Measurements from ENCODE around the gene DNM3. TPM values are rescaled to one million over a fixed set of nuclear protein-coding genes. Genes with fewer than 3 reads are reported as not detected.

The DNM3 gene
- total and polyA plus RNA-seq, 9 of the 15 experiments (the other 6 are each of a cell fraction or from before 2014, with no cell fraction given), result 0.08 to 0.36 (median 0.22) TPM; not detected in 1

DNA sequence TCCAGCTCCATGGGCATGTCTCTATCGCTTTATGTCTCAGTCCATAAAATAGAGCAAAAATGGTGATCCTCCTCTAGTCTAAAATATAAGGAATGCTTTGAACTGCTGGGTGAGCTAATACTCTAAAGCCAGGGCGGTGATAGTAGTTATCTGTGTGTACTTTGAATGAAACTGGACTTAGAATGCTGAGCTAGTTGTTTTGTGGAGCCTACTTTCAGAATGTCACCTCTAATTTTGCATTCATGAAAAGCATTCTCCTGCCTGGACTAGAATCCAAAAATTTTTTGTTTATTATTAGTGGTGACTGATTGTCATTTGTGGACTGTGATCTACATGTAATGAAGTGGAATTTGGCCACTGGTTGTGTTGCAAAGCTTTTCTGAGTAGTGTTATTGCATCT, 337.6 kb downstream of the DNM3 start (continued):
- no peak for TF ChIP-seq ZNF134 (CRISPR knock-in tag; conservative IDR thresholded peaks at IDR 0.05)
- TF ChIP-seq BHLHE40 (IDR thresholded peaks at IDR 0.05; ENCODE audit: low read length), result no peak
- TF ChIP-seq ETV5 (CRISPR knock-in tag; IDR thresholded peaks at IDR 0.05; ENCODE audit: low read depth), result no peak
- no peak for TF ChIP-seq MEF2D (tag; conservative IDR thresholded peaks at IDR 0.05; ENCODE audit: low read depth)
- no peak for TF ChIP-seq NCOA4 (IDR thresholded peaks at IDR 0.05; ENCODE audit: partially characterized antibody)
- TF ChIP-seq, protein P1, sequence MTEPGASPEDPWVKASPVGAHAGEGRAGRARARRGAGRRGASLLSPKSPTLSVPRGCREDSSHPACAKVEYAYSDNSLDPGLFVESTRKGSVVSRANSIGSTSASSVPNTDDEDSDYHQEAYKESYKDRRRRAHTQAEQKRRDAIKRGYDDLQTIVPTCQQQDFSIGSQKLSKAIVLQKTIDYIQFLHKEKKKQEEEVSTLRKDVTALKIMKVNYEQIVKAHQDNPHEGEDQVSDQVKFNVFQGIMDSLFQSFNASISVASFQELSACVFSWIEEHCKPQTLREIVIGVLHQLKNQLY (CRISPR knock-in tag; conservative IDR thresholded peaks at IDR 0.05), result no peak
- TF ChIP-seq SRSF1 (IDR thresholded peaks at IDR 0.05; ENCODE audit: low read depth, low read length), result no peak
- TF ChIP-seq SMAD4 (CRISPR knock-in tag; conservative IDR thresholded peaks at IDR 0.05), result no peak

DNA sequence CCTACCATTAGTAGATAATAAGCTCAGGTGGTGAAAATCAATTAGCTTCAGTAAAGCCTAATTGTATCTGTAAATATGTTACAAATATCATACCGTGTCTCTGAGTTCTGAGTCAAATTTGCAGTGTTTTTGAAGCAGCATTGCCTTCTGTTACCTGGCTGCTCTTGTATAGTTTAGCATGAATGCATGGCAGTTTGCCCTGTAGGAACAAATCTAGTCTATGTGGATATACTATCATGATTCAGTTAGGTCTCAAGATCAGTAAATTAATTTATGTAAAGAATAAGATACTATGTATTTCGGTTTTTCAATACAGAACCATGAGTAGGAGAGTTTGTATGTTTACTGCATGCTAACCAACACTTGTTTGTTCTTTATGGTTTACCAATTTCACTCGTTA, 338.6 kb downstream of the DNM3 start:
- intact Hi-C loops (cut with micrococcal nuclease), result no loop called here
- H3K36me3 ChIP-seq (ENCODE audit: control insufficient read depth, insufficient read depth, low read length), result no peaks in the 10 kb centered on the region
- H2AFZ ChIP-seq (ENCODE audit: low read depth, low read length), result no peak overlapping the region
- H3K27ac ChIP-seq (ENCODE audit: extremely low read depth, low read depth, low read length), result no peak overlapping the region
- no peak overlapping the region for H3K9ac ChIP-seq (ENCODE audit: insufficient read depth in 1 of 2, low read depth in 2 of 2, low read length in 2 of 2)
- FAIRE-seq (no peak), ATAC-seq (no peak), DNase-seq (ENCODE audit: extremely low read depth in 1 of 4, low spot score in 3 of 4) (no peak)
- ChIA-PET CTCF (ENCODE audit: low intra/inter-chr PET ratio) (interaction anchor here (0.6 kb wide), 1 partner anchor 654 kb away, joined by 3 read pairs; no protein-coding TSS in a partner anchor), POLR2A (interaction anchor here (0.6 kb wide), 1 partner anchor 50 kb away, joined by 3 read pairs; no protein-coding TSS in a partner anchor)
- BruUV-seq (replicated peaks), result no TSS peak
- no peak overlapping the region for H3K4me3 ChIP-seq
- no peaks in the 10 kb centered on the region for H3K9me1 ChIP-seq (ENCODE audit: control insufficient read depth, insufficient read depth, low read length)
- H3K4me2 ChIP-seq (ENCODE audit: insufficient read depth, low read length), result no peak overlapping the region
- no peaks in the 10 kb centered on the region for H3K27me3 ChIP-seq (ENCODE audit: control insufficient read depth in 2 of 2, insufficient read depth in 2 of 2, low read length in 2 of 2)
- H3K9me3 ChIP-seq (replicated peaks; ENCODE audit: control insufficient read depth, insufficient read depth, low read depth, low read length), result no peaks in the 10 kb centered on the region
- in situ Hi-C loops (cut with MboI), result no loop called here
- no peaks in the 10 kb centered on the region for H3K79me2 ChIP-seq (ENCODE audit: control insufficient read depth, insufficient read depth, low read length)
- no peaks in the 10 kb centered on the region for H4K20me1 ChIP-seq (replicated peaks; ENCODE audit: control insufficient read depth, insufficient read depth, low read length)
- WGBS (ENCODE audit: insufficient coverage, low coverage, missing lambda C conversion rate), result 0% methylated on average over 3 of the region's 3 CpGs
- no peaks in the 10 kb centered on the region for H3K4me1 ChIP-seq (replicated peaks in 1 of 2; ENCODE audit: control insufficient read depth in 2 of 2, insufficient read depth in 2 of 2, low read length in 2 of 2)
- TF ChIP-seq POLR2H (tag; IDR thresholded peaks at IDR 0.05; ENCODE audit: low read depth) (no peak), ZNF224 (CRISPR knock-in tag; IDR thresholded peaks at IDR 0.05) (no peak), TRIM24 (IDR thresholded peaks at IDR 0.05) (no peak), RBM14 (IDR thresholded peaks at IDR 0.05; ENCODE audit: borderline replicate concordance, insufficient read depth, low read depth, low read length) (no peak)
- TF ChIP-seq, protein P2, sequence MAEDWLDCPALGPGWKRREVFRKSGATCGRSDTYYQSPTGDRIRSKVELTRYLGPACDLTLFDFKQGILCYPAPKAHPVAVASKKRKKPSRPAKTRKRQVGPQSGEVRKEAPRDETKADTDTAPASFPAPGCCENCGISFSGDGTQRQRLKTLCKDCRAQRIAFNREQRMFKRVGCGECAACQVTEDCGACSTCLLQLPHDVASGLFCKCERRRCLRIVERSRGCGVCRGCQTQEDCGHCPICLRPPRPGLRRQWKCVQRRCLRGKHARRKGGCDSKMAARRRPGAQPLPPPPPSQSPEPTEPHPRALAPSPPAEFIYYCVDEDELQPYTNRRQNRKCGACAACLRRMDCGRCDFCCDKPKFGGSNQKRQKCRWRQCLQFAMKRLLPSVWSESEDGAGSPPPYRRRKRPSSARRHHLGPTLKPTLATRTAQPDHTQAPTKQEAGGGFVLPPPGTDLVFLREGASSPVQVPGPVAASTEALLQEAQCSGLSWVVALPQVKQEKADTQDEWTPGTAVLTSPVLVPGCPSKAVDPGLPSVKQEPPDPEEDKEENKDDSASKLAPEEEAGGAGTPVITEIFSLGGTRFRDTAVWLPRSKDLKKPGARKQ (CRISPR knock-in tag; IDR thresholded peaks at IDR 0.05), result no peak
- TF ChIP-seq, protein P3, sequence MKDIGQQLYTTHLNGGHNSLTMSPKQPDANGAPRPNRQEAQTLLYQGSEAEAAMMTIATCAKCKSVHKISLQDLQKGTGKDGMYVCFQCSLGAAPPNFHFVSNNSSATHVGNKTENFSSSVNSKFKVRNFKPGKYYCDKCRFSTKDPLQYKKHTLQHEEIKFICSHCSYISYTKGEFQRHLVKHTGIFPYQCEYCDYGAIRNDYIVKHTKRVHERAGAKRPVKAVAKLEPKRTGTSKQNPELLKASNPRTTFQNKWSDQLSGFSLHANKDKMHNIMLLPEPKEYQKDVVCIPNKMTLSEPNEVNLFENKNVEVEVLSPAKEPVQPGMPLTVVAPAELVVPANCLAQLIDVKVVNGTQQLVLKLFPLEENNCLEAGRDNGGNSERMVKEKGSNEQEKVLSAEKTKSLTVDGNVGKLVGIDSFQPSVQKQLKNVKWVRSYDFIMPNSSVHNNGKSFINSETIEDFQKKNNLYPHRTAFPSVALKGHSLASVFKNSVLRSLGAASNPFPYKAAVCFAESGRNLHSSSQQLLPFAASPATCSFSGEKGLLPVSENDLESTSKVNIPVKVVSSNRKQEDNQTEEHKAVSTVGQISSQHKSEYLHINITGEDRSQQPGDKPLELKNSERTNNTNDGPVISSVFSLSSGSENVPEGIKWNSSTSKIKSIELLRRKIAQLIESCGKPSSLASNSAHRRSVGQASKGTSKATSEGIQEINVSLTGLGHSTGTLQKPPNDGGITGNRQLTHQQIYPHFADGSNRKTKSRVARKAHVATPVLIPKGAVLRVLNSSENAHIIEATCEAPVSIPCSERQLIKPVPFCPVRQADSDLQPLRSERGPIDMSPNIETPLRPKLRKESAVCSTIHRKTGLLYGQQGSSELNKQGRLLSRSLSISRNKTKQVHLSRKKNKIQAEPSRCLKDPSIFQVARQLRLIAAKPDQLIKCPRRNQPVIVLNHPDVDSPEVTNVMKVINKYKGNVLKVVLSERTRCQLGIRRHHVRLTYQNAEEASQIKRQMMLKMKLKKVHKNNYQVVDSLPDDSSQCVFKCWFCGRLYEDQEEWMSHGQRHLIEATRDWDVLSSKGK (CRISPR knock-in tag; IDR thresholded peaks at IDR 0.05), result no peak
- TF ChIP-seq, protein P4, sequence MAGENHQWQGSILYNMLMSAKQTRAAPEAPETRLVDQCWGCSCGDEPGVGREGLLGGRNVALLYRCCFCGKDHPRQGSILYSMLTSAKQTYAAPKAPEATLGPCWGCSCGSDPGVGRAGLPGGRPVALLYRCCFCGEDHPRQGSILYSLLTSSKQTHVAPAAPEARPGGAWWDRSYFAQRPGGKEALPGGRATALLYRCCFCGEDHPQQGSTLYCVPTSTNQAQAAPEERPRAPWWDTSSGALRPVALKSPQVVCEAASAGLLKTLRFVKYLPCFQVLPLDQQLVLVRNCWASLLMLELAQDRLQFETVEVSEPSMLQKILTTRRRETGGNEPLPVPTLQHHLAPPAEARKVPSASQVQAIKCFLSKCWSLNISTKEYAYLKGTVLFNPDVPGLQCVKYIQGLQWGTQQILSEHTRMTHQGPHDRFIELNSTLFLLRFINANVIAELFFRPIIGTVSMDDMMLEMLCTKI (IDR thresholded peaks at IDR 0.05; ENCODE audit: partially characterized antibody), result no peak
